Prostate gland (tissue), 2 donors: ENCODE measurements around the gene KRABD2.
"Not testable (repeated sequence)": the region's sequence is repeated elsewhere in the genome, so short reads cannot be mapped to it uniquely, and the experiment has no call there.

Experiments
- DNase-seq: peaks from one replicate; pipeline ENCODE4 v3.0.0-alpha.2; 2019; ENCODE audit warnings: low spot score
- H3K27ac ChIP-seq, 2 donors: fragments of 200-600 bp; sonication (generic); 2 replicates each; pipeline ENCODE4 v1.5.1; 2017 to 2019
- H3K27me3 ChIP-seq: fragments of 200-600 bp; sonication (generic); replicated peaks from 2 replicates; pipeline ENCODE4 v1.5.1; 2019; ENCODE audit not compliant: insufficient read depth
- H3K36me3 ChIP-seq, 2 donors: fragments of 200-600 bp; sonication (generic); 1 replicate in 1 of 2; 2 replicates in 1 of 2; pipeline versions ENCODE4 v1.5.1 to v1.8.1; 2017 to 2019
- H3K4me1 ChIP-seq: fragments of 200-600 bp; sonication (generic); replicated peaks from 2 replicates; pipeline ENCODE4 v1.5.1; 2019
- H3K4me3 ChIP-seq, 2 donors: fragments of 200-600 bp; sonication (generic); 2 replicates each; pipeline ENCODE4 v1.5.1; 2017 to 2019
- H3K9me3 ChIP-seq: fragments of 200-600 bp; sonication (generic); 2 replicates; pipeline ENCODE4 v1.5.1; 2017
- POLR2A ChIP-seq: fragments of 450-650 bp; IDR thresholded peaks from one replicate; pipeline ENCODE4 v1.6.1; 2016; ENCODE audit warnings: antibody characterized with exemption, mild to moderate bottlenecking
- POLR2AphosphoS5 ChIP-seq: sonication (generic); formaldehyde crosslinking; IDR thresholded peaks from one replicate; pipeline ENCODE4 v1.6.1; 2017; ENCODE audit warnings: antibody characterized with exemption
- WGBS: methylation state at CpG from one replicate; pipeline ENCODE4 v1.1.5; 2018; 5-methylcytosine and 5-hydroxymethylcytosine counted together
- intact Hi-C: fragments of 100-400 bp; cut with DNase I; formaldehyde crosslinking; loops from one replicate; pipeline ENCODE4 v1.14.2; 2022
- TF ChIP-seq, protein P1 (sequence below), 4 experiments: fragments of 200-600 bp in 2 of 4; fragments of 450-650 bp in 2 of 4; sonication (generic) in 2 of 4; IDR thresholded peaks; 1 replicate in 3 of 4; 2 replicates in 1 of 4; pipeline ENCODE4 v1.5.1; 2016 to 2019; ENCODE audit warnings: antibody characterized with exemption in 4 of 4, mild to moderate bottlenecking in 2 of 4, moderate library complexity in 2 of 4

Gene KRABD2

GRCh38 chr17:8377422-8377821 is 918 bp upstream of the KRABD2 start:
- no peak for DNase-seq
- H3K36me3 ChIP-seq: peaks cover 0 to 8% of the 10 kb centered on the region in 2 donors
- H3K4me1 ChIP-seq: peaks cover 28% of the 10 kb centered on the region
- TF ChIP-seq POLR2A: no peak
- TF ChIP-seq, protein P1, sequence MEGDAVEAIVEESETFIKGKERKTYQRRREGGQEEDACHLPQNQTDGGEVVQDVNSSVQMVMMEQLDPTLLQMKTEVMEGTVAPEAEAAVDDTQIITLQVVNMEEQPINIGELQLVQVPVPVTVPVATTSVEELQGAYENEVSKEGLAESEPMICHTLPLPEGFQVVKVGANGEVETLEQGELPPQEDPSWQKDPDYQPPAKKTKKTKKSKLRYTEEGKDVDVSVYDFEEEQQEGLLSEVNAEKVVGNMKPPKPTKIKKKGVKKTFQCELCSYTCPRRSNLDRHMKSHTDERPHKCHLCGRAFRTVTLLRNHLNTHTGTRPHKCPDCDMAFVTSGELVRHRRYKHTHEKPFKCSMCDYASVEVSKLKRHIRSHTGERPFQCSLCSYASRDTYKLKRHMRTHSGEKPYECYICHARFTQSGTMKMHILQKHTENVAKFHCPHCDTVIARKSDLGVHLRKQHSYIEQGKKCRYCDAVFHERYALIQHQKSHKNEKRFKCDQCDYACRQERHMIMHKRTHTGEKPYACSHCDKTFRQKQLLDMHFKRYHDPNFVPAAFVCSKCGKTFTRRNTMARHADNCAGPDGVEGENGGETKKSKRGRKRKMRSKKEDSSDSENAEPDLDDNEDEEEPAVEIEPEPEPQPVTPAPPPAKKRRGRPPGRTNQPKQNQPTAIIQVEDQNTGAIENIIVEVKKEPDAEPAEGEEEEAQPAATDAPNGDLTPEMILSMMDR (IDR thresholded peaks at IDR 0.05): no peak
- TF ChIP-seq POLR2AphosphoS5: no peak
- H3K9me3 ChIP-seq: no peaks in the 10 kb centered on the region
- no peak overlapping the region for H3K27ac ChIP-seq
- H3K27me3 ChIP-seq: no peaks in the 10 kb centered on the region
- H3K4me3 ChIP-seq: no peak overlapping the region
- intact Hi-C loops: loop anchor here (5.0 kb wide), 1 partner anchor 60 kb away; the partner anchor contains the start of gene NDEL1
- 93% methylated on average over 4 of the region's 4 CpGs for WGBS

DNA sequence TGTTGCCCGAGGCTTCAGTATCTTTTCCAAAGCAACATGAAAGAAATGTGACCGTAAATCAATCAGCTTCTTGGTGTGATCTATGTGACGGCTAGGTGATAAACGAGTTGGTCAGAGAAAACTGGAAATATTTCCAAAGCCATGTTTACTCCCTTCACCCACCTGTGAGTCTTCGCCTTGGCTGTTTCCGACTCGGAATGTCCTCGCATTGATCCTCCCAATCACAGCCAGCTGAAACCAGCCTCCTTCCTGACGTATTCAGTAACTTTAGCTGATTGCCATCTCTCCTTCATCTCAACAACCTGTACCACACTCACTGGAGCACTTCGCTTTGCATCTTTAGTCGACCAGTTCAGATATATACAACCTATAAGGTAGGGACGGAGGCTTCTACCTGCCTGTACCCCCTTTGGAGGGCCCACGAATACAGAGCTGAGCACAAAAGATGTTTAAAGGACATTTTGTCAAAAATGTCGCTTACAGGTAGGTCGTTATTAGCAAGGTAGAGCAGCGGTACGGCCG is 705 bp downstream of the KRABD2 start:
- H3K36me3 ChIP-seq: peaks cover 0 to 6% of the 10 kb centered on the region in 2 donors
- H3K27me3 ChIP-seq: no peaks in the 10 kb centered on the region
- H3K4me1 ChIP-seq: peaks cover 16% of the 10 kb centered on the region
- H3K27ac ChIP-seq: peak overlapping the region; percentile 92
- WGBS: 10% methylated on average over 18 of the region's 18 CpGs
- TF ChIP-seq, protein P1 (IDR thresholded peaks at IDR 0.05): no peak
- no peak for TF ChIP-seq POLR2A
- peak; percentile 22 for TF ChIP-seq POLR2AphosphoS5
- no peaks in the 10 kb centered on the region for H3K9me3 ChIP-seq
- H3K4me3 ChIP-seq: peak overlapping the region; percentile 52 to 63
- peak; percentile 13 for DNase-seq
- intact Hi-C loops: loop anchor here (5.0 kb wide), 1 partner anchor 62 kb away; the partner anchor contains the start of gene NDEL1

GRCh38 chr17:8373856-8374255 is 2.6 kb downstream of the KRABD2 start:
- 93% methylated on average over 25 of the region's 26 CpGs for WGBS
- H3K27me3 ChIP-seq, H3K36me3 ChIP-seq, H3K4me3 ChIP-seq, H3K9me3 ChIP-seq, H3K4me1 ChIP-seq, H3K27ac ChIP-seq, DNase-seq, intact Hi-C loops: not testable (repeated sequence)

- intact Hi-C loops: no loop called here
- WGBS: 61% methylated on average over 7 of the region's 7 CpGs
- no peak for DNase-seq
Measured at GRCh38 chr17:8372422-8372821, 4.1 kb downstream of the KRABD2 start.

DNA sequence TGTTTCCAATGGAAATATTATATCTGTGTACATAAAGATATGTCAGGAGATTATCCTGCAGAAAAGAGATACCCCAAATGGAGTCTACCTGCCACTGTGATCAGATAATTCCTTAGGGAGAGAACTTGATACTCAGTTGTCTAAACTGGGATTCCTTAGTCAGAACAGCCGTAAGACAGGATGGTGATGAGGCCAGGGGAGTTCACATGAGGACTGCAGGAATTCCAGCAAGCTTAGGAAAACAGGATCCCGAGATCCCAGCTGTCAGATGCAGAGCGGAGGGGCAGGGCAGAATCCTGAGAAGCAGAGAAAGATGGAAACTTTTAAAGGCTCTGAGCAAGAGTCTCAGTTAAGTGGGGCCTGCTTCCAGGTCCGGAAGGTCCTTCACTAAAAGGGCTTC is 4.7 kb downstream of the KRABD2 start:
- Histone ChIP-seq H3K27ac (no peak overlapping the region), H3K4me1 (peaks cover 5% of the 10 kb centered on the region)

More at GRCh38 chr17:8372422-8372821, 4.1 kb downstream of the KRABD2 start:
- Histone ChIP-seq H3K4me1 (peaks cover 8% of the 10 kb centered on the region), H3K9me3 (no peaks in the 10 kb centered on the region), H3K4me3 (no peak overlapping the region), H3K36me3 (no peaks in the 10 kb centered on the region), H3K27ac (no peak overlapping the region), H3K27me3 (no peaks in the 10 kb centered on the region)
- TF ChIP-seq POLR2AphosphoS5 (no peak), POLR2A (no peak)
- TF ChIP-seq, protein P1 (IDR thresholded peaks at IDR 0.05): no peak

More for the DNA sequence above, 4.7 kb downstream of the KRABD2 start:
- intact Hi-C loops: no loop called here
- Histone ChIP-seq H3K9me3 (no peaks in the 10 kb centered on the region), H3K36me3 (no peaks in the 10 kb centered on the region), H3K27me3 (no peaks in the 10 kb centered on the region), H3K4me3 (no peak overlapping the region)
- no peak for DNase-seq
- WGBS: 74% methylated on average over 4 of the region's 4 CpGs
- TF ChIP-seq, protein P1 (IDR thresholded peaks at IDR 0.05): no peak
- TF ChIP-seq POLR2A (no peak), POLR2AphosphoS5 (no peak)
